Measurements from ENCODE around the gene MYBBP1A.
A peak's percentile ranks its signal among the peaks of the same experiment; 100 is the strongest.

The MYBBP1A gene

DNA sequence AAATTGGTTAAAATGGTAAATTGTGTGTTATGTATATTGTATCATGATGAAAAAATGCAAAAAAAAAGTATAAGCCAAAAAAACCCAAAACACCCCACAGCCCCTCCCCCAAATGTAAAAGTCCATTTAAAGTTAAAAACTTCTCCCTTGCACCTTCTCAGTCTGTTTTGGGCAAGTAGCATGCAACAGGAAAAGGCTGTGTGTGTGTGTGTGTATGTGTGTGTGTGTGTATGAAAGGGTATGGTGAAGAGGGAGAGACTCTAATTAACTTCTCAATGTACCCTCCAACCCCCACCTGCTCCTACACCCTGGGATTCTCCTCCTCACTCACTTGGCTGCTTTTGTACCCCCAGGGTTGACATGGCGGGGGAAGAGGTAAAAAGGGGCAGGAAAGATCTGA is 14.4 kb upstream of the MYBBP1A start:
- no peak for DNase-seq

DNA sequence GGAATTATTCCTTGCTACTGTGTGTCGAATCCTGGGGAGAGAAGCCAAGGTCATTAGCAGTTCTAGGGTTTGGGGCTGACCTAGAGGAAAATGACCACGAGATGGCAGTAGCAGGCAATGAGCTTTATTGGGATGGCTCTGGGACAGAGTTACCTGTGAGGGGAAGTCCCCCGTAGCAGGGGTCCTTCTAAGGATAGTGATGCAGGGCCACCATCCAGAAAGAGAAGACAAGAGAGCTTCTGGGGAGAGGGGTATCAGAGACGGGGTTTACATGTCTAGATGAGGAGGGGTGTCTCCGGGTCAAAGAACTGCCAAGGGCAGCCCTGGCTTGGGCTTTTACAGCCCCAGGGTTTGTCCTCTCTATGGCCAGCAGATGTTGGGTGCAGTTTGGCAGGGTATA is 11.6 kb upstream of the MYBBP1A start:
- DNase-seq = peak; percentile 53

DNA sequence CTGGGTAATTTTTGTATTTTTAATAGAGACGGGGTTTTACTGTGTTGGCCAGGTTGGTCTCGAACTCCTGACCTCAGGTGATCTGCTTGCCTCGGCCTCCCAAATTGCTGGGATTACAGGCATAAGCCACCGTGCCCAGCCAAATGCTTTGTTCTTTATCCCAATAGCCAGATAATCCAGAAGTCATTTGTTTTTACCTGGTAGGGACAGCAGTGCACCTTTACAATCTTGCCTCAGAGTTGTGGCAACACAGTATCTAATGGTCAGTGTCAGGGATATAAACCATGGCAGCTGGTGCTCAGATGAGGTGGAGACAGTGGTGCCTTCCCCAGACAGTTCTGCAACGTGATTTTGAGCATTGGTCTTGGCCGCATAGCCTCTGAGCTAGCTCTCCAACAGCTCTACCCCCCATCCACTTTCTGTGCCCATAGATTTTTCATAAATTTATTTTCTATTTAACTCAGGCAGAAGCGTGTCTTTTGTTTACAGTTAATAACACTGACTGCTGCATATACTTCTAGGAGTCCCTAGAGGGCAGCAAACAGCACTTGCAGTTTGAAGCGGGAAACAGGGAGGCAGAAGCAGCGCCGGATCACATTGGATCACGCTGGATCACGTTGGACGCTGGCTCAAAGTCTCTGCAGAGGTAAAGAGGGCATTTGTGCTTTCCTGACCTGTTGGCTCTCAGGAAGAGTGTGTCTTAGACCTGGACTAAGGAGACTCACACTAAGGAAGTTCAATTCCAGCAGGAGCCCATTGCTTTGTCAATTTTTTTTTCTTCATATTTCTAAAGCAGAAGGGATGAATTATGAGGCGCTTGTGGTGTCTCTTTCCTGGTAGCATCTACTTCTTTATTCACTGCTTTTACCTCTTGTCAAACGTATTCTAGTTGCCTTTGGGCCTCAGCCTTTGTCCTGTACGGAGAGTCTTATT is 10.3 kb upstream of the MYBBP1A start:
- DNase-seq = peak; percentile 60

DNA sequence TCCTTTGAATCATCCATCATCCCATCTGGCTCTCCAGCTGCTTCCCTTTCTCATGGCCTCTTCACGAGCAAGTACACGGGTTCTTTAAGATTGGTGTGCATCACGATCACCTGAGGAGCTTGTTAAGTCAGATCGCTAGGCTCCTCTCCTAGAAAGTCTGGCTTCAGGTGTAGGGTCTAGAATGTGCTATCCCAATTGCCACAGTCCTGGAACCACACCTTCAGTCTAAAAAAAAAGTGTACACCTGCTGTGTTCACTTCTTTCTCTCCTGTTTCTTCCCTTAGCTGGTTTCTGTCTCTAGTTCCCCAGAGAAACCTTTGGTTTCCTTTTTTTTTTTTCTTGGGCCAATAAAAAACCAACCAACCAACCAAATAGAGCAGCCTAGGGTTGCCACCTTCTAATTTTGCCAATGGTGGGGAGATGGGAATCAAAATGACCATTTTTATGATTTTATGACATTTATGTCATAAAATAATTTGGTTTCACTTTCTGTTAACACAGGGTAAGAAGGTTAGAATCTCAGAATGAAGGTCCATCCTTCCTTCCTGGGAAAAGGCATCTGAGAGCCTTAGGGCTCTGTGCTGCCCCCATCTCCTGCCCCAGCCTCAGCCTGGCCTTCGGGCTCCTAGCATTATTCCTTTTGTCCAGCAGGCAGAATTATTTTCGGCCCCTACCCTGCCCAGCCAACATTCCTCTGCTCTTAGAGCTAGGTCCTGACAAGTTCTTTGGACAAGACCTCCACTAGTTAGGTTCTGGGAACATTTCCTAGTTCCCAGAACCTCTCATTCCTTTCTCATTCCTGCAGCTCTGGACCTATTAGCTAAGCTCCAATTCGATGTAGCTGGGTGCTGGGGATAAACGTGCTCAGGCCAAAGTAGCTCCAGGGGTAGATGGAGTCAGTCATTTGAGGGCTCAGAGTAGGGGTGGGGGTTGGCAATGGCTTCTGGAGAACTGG is 7.1 kb upstream of the MYBBP1A start:
- no peak for DNase-seq

DNA sequence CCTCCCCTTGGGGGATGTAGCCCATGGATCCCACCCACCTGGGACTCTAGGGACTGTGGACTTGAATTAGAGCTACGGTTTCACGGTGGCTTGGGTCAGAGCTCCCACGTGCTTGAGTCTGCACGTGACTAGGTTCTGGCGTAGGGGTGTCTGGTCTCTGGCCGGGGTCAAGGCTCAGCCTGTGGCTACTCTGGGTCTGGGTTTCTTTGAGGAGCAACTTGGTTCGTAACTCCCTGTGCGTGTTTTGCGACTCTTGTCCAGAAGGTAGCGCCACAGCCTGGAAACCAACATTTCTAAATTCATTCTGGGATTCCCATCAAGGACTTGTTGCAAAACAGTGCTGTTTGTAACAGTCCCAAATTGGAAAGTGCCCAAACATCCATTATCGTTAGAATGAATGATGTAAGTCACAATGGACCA is 5.7 kb upstream of the MYBBP1A start:
- DNase-seq = no peak

DNA sequence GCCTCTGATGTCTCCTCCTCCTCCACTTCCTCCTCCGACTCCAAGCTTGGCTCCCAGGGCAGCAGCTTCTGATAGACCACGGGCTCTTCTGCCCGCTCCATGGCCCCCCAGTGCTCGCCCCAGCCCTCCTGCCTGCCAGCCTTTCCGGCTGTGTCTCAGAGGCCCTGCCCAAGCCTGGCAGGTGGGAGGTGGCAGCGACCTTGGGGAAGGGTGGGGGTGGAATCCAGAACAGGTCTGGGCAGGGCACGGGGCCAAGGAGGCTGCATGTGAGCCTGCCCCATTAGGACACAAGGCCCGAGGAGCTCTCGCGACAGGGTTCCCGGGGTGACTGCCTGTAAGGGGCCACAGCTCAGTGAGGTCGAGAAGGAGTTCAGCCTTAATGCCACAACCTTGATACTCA is 5.2 kb upstream of the MYBBP1A start, which contains the start of gene GGT6:
Gene GGT6 (minus strand): TSS at position 157 of the 400 bp plus-strand sequence. CDS start 56 bp downstream, at position 101.
- no peak for DNase-seq

DNA sequence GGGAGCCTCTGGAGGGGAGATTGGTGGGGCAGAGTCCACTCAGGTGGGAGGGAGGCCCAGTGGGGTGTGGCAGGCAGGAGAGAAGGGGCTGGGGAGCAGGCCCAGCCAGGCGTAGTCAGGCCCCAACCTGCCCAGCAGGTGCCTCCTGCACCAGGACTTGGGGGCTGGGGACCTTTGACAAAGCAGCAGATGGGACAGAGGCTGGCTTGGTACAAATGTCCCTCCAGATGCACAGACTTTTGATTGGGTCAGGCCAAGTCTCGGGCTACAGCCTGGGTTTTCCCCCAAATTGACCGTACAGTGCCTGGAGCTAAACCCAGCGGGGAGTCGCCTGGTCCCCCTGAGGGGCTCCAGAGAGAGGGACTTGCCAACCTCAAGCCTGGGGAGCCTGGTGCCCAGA is 4.8 kb upstream of the MYBBP1A start:
- DNase-seq = no peak

DNA sequence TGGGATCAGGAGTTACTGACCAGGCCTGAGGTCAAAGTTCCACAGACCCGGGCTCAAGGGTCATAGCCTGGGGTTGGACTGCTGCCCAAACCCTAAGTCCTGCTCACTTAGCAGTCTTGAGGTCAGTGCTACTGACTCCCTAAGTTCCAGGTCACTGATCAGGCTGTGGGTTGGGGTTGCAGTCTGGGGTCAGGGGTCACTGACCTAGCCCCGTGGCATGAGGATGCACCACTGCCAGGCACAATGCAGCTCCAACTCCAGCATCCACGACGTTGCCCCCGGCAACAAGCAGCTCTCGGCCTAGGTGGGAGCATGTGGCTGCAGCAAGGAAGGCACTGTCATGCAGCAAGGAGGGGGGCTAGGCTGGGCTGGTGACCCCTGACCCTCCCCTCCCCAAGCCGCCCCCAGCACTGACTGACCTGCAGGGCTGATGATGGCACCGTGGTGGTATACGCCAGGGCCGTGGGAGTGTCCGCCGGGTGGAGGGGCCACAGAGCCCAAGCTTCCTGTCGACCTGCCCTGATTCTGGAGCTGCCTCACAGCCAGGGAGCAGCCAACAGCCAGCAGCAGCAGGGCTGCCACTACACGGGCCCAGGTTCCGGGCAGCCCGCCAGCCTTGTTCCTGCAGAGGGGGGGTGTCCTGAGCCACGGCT is 4.1 kb upstream of the MYBBP1A start:
- no peak for DNase-seq

DNA sequence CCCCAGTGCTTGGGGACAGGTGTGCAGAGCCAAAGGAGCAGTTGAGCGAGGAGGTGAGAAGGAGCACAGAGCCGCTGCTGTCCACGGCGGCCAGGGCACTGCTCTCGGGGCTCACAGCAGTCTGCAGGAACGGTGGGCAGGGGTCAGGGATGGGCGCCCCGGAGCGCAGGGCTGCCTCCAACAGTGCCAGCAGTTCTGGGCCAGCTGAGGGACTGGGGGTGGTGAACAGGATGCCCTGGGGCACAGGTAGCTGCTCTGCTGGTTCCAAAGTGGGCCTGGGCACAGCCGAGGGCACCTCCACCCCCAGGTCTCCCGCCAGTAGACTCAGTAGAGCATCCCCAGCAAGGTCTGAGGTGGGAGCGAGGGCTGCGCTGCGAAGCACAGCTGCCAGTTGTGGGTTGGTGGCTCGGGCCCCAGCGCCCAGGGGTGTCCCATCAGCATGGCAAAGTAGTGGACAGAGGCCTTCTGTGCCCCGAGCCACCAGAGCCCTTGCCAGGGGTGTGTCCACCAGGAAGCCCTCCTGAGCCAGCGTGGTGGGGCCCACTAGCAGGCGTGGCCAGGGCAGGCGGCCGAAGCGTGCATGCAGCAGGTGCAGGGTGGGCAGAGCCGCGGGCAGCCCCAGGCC is 3.3 kb upstream of the MYBBP1A start:
- DNase-seq = no peak

DNA sequence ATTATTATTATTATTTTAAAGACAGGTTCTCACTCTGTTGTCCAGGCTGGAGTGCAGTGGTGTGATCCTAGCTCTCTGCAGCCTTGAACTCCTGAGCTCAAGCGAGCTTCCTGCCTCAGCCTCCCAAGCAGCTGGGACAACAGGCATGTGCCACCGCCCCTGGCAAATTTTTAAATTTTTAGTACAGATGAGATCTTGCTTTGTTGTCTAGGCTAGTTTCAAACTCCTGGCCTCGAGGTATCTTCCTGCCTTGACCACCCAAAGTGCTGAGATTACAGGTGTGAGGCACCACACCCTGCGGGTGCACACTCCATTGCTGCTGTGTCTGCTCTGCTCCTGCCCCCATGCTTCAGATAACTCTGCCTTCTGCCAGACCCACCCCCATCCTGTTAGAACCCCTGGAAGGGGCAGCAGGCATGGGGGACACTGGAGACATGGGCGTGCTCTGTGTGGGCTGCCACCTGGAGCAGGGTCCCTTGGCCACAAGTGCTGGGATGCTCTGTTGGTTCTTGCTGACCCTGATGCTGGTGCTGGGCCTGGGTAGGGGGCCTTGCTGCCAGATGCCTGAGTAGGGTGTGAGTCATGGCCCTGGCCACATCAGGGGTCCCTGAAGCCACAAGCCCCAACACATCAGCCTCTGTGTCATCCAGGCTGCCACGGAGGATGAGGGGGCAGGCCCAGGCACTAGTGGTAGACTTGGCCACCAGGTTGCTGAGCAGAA is 2.6 kb upstream of the MYBBP1A start:
- no peak for DNase-seq

DNA sequence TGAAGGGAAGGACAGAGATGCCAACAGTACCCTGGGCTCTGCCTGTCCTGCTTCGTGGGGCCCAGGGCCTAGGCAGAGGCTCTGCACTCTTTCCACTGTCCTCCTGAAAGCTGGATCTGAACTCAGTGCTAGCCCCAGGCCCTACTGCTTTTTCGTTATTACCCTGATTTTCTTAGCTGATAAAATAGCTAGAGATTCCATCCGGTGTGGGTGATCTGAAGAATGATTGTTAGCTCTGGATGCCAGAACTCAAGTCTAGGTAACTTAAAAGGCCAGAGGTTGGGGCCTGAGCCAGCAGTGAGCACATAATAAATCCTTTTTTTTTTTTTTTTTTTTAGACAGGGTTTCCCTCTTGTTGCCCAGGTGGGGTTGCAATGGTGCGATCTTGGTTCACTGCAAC is 1.8 kb upstream of the MYBBP1A start:
- no peak for DNase-seq

DNA sequence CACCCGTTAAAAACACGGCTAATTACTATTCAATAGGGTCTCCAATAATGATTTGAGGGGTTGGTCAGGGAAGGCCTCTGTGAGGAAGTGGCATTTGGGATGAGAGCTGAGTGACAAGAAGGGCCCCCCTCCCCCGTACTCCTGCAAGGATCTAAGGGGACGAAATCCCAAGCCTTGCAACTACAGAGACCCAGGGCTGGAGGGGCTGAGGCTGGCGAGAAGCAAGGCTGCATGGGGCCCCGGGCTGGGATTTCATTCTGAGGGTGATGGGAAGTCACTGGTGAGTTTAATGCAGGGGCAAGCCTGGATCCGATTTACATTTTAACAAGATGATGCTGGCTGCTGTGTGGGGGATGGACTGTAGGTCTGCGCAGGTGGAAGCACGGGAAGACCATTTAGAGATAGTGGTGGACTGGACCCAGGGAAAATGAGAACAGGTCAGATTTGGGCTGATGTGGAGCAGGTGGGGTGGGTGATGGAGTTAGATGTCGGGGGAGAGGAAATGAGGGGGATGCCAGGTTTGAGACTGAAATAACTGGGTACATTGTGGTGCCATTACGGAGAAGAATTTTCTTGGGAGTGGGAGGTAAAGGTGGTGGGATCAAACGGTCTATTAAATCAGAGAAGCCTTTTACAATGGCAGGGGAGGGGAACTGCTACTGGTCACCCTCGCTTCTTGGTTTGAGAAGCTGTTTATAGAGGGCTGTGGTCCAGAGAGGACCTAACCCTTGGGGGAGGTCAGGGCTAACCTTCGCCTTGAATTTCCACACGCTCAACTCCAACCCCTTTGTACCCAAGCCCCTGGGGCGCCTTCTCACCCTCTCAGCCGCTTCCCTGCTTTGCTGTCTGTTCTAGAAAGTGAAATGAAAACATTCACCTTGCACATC is 932 bp upstream of the MYBBP1A start:
- no peak for DNase-seq

DNA sequence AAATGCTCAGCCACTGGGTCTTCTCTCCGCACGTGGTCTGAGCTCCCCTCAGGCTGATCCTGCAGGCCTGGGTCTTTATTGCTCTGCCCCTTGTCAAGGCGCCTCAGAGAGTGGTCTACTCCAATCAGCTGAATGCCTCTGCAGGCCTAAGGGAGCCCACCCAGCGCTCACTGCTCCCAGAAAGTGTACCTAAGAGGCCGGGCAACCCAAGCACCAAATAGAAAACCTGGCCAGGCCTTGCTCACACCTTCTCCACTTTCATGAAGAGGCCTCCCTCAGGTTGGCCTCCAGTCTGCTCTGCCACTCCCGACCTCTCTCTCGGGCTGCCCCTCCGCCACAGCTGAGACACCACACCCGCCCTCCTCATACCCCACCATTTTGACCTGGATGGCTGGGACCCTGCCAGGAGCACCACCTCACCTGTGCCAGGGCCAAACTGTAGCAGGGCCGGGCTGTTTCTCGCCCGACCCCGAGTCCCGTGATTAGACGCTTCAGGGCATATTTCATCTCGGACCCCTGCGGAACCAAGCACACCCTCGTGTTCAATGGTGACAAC is 665 bp downstream of the MYBBP1A start:
- no peak for DNase-seq

DNA sequence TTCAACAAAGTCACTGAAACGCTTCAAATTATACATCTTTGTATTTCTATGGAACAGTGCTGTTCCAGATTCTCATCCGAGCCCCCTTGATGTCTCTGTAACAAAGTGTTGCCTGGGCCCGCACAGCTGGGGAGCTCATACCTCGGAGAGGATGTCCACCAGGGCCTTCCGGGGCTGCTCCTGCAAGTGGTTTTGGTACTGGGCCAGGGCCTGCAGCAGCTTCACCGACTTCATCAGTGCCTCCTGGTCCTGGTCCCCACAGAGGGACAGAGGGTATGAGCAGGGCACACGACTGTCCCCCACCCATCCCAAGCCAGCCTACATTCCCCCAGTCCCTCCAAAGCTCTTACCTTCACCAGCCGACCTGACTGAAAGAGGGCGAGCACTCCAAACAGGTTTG is 1.5 kb downstream of the MYBBP1A start:
- no peak for DNase-seq

DNA sequence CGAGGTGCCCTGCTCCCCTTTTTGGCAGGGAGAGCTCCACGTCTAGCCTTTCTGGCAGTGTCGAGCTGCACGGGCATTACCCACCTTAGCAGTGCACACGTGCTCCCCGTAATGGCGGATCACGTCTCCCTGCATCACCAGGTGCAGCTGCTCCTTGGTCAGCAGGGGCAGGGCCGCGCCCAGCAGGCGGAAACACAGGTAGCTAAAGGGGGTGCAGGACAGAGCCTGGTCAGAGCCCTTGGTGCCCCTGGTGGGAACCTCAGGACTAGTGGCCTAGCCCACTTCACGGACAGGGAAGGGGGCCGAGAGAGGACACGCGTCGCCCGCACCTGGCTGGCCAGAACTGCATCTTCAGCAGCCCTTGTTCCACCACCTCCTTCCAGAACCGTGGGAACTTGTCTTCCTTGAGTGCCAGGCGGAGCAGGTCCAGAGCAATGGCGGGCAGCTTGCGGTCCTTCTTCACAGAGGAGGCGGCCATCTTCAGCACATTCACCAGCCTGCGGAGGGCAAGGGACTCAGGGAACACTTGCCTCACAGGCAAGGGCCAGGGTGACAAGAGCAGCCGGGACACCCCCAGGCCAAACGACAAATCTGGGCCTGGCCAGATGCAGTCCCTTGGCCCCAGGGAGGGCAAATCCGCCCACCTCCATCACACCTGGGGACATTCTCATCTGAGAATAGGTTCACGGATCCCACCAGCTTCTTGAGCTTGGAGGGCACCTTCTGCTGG is 3.2 kb downstream of the MYBBP1A start:
- no peak for DNase-seq

DNA sequence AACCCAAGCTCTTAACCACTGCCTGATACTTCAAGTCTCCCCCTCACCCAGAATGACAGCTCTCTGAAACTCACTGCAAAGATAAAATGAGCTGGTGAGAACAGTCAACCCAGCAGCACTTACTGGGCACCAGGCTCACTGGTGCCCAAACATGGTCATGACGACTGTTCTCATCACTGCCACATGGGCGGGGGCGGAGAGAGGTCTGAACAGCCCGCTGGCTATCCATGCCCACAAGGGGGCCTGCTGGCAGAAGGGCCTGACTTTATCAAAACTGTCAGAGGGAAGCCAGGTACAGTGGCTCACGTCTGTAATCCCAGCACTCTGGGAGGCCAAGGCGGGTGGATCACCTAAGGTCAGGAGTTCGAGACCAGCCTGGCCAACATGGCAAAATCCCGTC is 4.0 kb downstream of the MYBBP1A start:
- no peak for DNase-seq

DNA sequence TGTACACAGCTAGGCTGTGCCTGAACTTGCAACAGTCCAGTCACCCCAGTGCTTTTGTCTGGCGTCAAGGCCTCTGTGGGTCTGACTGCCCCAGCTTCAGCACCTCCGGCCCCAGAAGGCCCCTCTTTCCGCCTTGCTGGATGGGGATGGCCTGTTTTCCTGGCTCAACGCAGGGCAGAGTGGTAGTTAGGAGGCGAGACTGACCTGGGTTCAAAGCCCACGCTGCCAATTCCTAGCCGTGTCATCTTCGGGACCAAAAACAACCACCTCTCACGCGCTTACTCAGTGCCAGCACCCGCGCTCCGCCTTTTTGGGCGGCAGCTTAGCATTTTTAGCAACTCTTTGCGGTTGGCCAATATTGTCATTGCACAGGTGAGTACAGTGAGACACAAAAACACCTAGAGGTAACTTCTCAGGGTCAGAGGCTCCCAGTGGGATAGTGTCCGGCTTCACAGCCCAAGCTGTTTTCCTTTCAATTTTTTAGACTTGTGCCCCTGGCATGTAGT is 4.6 kb downstream of the MYBBP1A start:
- DNase-seq = no peak

DNA sequence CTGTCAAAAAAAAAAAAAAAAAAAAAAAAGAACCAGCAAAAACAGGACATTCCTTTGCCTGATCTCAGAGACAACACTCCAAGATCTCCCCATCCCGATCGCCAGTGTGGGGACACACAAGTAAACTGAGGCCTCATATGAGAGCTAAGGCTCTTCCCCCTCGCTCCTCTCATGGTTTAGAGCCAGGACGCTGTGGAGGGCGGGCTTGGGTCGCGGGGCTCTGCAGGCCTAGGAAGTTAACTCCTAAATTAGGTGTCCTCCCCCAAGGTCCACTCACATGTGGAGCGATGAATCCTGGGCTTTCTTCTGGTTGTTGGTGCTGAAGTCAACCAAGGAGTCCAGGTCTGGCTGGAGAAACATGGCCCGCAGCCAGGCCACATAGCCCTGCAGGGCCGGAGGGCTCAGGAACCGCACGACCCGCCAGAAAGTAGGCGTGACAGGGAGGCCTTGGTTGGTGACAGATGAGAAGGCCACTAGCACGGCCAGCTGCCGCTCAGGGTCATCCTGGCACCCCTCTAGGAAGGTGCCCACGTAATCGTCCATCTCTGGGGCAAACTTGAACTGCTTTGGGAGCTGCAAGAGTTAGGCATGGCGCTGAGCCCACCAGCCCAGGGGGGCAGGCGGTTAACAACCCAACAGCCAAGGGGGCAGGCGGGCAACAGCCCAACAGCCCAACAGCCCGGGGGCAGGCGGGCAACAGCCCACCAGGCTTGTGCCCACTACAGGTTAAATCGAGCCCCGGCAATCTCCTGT is 5.2 kb downstream of the MYBBP1A start:
- no peak for DNase-seq
